Activated CD4-positive, alpha-beta T cell treated with anti-CD3 and anti-CD28 coated beads, Interleukin-2, amount 50 U/mL, for 24 hours (primary cell): ENCODE data around the gene SYNGR1.
"Not testable (repeated sequence)": the region's sequence is repeated elsewhere in the genome, so short reads cannot be mapped to it uniquely, and the experiment has no call there.

Experiments
- DNase-seq, 2 donors: peaks; one replicate each; pipeline ENCODE4 v3.0.0-alpha.2; 2020; ENCODE audit warnings: low read depth in 1 of 2, low spot score in 1 of 2

SYNGR1 gene

DNA sequence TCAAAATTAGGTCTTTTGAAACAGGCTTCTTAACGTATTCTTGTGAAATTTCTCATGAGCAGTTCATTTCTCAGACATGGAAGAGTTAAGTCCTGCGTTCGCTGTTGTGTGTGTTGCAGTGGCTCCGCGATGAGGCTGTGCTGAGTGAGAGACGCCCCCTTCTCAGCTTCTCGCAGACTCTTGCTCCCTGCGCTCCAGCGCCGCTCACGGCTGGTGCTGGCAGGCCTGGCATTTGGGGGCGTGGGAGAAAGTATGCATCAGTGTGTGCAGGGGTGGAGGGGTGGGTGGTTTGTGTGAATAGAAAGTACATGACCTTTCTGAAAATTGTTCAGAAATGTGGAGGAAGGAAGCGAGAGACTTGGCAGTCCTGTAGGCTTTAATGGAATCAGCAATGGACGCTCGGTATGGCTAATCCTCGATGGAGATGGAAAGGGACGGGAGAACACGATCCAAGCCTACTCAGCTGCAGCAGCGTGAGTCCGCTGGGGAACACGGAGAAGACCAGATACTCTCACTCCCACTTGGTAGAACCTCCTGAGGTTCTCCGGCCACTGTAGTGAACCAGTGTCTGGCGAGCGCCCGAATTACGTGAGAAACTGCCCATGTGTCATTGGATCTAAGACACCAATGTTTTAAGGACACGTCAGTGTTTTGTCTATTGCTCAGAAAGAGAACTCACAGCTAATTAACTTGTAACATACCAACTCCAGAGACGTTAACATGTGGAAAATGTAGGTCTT lies 55.7 kb downstream of the SYNGR1 start:
- peak in 1 of 2 donors; percentile 5 for DNase-seq

- DNase-seq, result no peak
These were observed 58.4 kb downstream of the SYNGR1 start for GRCh38 chr22:39408173-39408572.

DNA sequence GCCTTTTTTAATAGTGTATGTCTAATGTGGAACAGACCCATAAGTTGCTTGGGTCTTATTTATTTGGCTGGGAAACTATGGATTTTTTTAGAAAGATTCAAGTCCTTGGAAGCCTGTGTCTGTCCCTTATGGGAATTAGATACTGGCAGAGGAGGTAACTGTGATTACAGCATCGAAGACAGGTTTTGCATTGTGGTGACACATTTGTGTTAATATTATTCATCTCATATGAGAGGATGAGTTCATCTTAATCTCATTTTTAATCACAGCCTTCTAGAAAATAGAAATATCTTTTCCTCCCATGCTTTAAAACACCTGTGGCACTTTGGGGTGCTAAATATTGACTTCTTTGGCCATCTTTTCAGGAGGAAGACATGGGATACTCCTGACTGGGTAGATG lies 59.0 kb downstream of the SYNGR1 start:
- no peak for DNase-seq

DNA sequence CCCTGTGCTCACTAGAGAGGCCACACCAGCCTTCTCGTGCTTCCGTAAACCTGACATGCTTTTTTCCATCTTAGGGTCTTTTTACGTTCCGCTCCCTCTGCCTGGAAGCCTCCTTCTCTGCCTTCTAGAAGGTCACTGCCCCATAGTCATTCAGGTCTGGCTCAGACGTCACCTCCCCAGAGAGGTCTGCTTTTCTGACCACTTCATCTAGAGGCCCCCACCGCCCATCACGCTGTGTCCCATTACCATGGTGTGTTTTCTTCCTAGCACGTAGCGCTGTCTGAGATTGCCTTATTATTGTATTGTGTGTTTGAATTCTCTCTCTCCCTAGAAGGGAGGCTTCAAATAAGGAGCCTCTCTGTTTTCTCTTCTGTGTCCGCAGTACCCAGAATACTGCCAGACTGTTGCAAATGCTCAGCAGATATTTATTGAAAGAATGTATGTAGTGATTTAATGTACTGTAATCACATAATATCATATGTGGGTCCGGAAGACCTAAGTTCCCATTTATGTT lies 59.8 kb downstream of the SYNGR1 start:
- no peak for DNase-seq

DNA sequence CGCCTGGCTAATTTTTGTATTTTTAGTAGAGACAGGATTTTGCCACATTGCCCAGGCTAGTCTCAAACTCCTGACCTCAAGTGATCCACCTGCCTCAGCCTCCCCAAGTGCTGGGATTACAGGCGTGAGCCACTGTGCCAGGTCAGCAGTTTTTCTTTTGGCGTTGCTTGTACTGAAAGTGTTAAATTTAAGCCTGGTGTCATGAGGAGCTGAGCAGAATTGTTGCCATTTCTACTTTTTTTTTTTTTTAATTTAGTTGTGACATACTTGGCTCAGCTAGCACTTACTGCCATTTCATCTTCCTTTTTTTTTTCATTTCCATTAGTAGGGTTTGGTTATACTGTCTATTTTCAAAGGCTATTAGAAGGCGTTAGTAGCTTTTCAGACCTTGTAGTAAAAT lies 60.5 kb downstream of the SYNGR1 start:
- no peak for DNase-seq

- not testable (repeated sequence) for DNase-seq
These were observed 62.1 kb downstream of the SYNGR1 start for GRCh38 chr22:39411828-39412365.

DNA sequence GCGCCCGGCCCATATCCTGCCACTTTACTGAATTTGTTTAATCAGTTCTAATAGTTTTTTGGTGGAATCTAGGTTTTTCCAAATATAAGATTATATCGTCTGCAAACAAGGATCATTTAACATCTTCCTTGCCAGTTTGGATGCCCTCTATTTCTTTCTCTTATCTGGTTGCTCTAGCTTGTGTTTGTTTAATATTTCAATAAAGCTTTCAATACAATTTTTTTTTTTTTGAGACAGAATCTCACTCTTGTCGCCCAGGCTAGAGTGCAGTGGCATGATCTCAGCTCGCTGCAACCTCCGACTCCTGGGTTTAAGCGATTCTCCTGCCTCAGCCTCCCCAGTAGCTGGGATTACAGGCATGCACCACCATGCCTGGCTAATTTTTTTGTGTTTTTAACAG lies 63.4 kb downstream of the SYNGR1 start:
- DNase-seq, result not testable (repeated sequence)

DNA sequence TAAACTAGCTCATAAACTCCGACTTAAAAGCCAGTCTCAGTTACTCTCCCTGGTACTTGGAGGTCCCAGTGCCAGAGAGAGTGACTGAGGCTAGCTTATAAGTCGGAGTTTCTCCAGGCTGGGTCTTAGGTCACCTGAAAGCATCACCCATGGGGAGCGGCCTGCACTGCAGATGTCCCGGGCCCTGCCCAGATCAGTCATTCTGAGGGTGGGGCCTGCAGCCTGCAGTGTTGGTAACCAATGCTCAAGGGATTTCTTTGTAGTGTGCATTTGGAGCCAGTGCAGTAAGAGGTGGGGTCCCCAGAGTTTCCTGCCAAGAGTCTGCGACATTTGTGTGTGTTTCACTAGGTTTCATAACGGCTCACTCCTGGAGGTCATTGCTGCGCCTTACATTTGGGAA lies 64.6 kb downstream of the SYNGR1 start:
- DNase-seq, result no peak

- no peak for DNase-seq
These were observed 65.1 kb downstream of the SYNGR1 start for GRCh38 chr22:39414886-39415285.

DNA sequence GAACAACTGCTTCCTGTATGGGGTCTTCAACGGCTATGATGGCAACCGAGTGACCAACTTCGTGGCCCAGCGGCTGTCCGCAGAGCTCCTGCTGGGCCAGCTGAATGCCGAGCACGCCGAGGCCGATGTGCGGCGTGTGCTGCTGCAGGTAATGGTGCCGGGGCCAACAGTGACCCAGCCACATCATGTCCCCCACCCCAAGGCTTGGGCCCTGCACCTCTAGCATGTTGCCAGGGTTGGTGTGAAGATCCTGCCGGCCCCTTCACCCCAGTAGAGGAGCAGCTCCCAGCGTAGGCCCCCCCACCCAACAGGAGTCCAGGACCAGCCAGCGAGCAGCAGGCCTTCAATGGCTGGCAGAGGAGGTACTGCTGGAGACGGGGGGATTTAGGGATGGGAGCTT lies 65.7 kb downstream of the SYNGR1 start:
- no peak for DNase-seq

DNA sequence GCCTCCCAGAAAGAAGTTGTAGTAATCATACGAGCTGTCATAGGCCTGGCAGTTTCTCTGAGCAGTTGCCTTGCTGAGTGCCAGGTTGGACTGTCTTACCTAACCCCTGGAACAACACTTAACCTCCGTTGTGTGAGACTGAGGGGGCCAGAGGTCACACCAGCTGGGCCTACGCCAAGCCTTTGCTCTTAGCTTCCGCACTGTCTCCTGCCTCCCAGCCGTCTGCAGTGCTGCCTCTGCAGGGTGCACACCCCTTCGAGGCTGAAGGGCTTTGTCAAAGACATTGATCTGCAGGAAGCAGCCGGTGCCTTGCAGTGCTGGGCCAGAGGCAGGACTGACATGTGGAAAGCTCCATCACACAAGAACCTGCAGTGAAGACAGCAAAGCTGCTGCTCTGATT lies 66.5 kb downstream of the SYNGR1 start:
- DNase-seq, result no peak

DNA sequence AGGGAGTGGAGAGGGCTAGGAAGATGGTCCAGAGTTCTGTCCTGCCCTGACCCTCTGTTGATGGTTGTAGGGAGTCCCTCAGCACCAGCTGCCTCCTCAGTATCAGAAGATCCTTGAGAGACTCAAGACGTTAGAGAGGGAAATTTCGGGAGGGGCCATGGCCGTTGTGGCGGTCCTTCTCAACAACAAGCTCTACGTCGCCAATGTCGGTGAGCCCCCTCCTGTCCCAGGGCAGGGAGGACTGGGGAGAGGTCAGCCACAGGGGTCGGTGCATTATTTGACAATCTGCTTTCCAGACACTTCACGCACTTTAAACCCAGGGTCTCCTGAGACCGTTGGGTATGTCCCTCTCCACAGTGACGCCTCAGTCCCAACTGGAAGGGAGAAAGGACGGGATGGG lies 67.8 kb downstream of the SYNGR1 start:
- no peak for DNase-seq

GRCh38 chr22:39418696-39419095 lies 68.9 kb downstream of the SYNGR1 start:
- DNase-seq, result no peak

GRCh38 chr22:39419096-39419495 lies 69.3 kb downstream of the SYNGR1 start:
- no peak for DNase-seq

GRCh38 chr22:39419911-39420310 lies 70.1 kb downstream of the SYNGR1 start:
- DNase-seq, result no peak

DNA sequence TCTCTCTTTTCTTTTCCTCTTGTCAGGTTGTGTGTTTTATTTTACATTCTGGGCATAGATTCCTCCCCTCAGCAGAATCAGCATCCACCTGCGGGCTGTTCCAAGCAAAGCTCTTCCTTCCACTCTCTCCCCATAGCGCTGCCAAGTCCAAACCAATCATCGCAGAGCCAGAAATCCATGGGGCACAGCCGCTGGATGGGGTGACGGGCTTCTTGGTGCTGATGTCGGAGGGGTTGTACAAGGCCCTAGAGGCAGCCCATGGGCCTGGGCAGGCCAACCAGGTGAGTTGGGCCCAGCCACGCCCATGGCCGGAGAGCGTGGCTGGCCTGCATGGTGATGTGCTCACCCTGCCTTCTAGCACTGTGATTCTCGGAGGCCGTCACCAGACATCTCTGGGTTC lies 71.9 kb downstream of the SYNGR1 start:
- no peak for DNase-seq

DNA sequence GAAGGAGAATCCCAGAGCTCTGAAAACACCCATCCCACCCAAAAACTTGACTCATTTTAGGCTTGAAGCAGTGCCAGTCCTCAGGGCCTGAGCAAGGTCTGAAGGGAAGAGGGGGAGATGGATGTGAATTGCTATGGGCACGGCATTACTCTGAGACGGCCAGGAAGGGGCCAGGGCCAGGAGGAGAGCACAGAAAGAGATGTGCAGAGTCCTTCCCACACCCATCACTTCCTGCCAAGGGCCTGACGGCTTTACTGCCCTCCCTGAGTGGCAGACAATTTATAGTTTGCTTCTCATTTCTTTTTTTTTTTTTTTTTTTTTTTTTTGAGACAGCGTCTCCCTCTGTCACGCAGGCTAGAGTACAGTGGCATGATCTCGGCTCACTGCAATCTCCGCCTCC lies 72.3 kb downstream of the SYNGR1 start:
- DNase-seq, result no peak

DNA sequence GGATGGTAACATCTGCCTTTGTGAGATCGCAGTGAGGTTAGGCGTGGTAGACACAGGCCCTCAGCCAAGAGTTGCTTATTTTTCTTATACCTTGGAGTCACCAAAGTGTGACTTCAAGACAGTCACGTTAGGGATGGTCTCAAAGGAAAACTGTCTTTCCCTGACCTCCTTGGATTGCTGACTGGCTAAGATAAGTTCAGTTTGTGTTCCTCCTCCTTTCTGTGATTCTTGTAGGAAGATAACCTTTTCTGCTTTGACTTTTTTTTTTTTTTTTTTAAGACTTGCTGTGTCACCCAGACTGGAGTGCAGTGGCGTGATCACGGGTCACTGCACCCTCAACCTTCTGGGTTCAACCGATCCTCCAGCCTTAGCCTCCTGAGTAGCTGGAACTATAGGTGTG lies 72.9 kb downstream of the SYNGR1 start:
- DNase-seq, result no peak

DNA sequence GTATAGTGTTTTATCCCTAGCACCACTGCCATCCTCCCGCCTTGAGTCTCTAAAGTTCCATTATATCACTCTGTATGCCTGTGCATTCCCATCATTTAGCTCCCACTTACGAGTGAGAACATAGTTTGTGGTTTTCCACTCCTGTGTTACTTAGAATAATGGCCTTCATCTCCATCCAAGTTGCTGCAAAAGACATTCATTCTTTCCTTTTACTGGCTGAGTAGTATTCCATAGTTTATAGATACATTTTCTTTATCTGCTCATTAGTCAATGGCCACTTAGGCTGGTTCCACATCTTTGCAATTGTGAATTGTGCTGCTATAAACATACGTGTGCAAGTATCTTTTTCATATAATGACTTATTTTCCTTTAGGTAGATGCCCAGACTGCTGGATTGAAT lies 74.2 kb downstream of the SYNGR1 start:
- DNase-seq, result no peak

DNA sequence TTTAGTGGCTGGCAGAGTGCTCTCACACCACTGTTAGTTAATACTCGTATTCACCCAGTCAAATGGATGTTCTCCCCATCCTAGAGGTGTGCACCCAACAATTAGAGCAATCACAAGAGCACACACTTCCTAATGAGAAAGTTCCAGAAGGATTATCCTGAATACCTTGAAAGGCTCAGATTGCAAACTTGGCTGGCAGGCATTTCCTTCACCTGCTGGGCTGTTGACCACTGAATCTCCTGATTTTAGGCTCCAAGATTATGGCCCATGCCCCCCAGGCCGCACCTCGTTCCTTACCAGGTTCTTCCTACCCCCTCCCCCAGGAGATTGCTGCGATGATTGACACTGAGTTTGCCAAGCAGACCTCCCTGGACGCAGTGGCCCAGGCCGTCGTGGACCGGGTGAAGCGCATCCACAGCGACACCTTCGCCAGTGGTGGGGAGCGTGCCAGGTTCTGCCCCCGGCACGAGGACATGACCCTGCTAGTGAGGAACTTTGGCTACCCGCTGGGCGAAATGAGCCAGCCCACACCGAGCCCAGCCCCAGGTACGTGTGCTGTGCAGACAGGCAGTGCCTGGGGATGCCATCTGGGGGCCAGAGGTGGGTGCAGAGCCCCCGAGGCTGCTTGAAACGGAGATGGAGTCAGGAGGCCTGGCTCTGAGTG lies 76.7 kb downstream of the SYNGR1 start:
- DNase-seq, result no peak

- DNase-seq, result no peak
These were observed 78.2 kb downstream of the SYNGR1 start for GRCh38 chr22:39427751-39428596.
